A673 (cell line): ENCODE results near the gene RRM2.

Source experiments
- CTCF ChIP-seq: fragments of 300-800, 200-600 bp; sonication (generic); conservative IDR thresholded peaks from 2 replicates; pipeline ENCODE4 v1.5.1; 2017; ENCODE audit warnings: low read depth, mild to moderate bottlenecking, antibody characterized with exemption, low read length, moderate library complexity, mixed read lengths
- EZH2 ChIP-seq: fragments of 200-600 bp; sonication (generic); IDR thresholded peaks from 2 replicates; pipeline ENCODE4 v1.6.1; 2017; ENCODE audit warnings: borderline replicate concordance, low read depth, mild to moderate bottlenecking, mixed read lengths, antibody characterized with exemption, low read length; ENCODE audit not compliant: poor library complexity, severe bottlenecking

- no peak for TF ChIP-seq CTCF
- no peak for TF ChIP-seq EZH2
Observed at GRCh38 chr2:10180229-10180628, 57.7 kb downstream of the RRM2 start.
